Mesendoderm (in vitro differentiated cells): Measurements from ENCODE around the gene KRTAP3-1.

Experiments
- DNase-seq: peaks from one replicate; pipeline ENCODE4 v3.0.0; 2013
- H2AK5ac ChIP-seq: 2 replicates; pipeline ENCODE4 v1.6.1; 2013; ENCODE audit warnings: low read length, inconsistent platforms
- H2BK120ac ChIP-seq: 2 replicates; pipeline ENCODE4 v1.6.1; 2013; ENCODE audit warnings: low read depth, mild to moderate bottlenecking, low read length, moderate library complexity, mixed read lengths
- H2BK15ac ChIP-seq: replicated peaks from 2 replicates; pipeline ENCODE4 v1.6.1; 2013; ENCODE audit warnings: low read depth, mild to moderate bottlenecking, moderate library complexity
- H2BK5ac ChIP-seq: 2 replicates; pipeline ENCODE4 v1.6.1; 2013; ENCODE audit warnings: low read length, inconsistent platforms
- H3K18ac ChIP-seq: 2 replicates; pipeline ENCODE4 v1.6.1; 2013; ENCODE audit warnings: mild to moderate bottlenecking, low read length, mixed read lengths
- H3K23ac ChIP-seq: one replicate; pipeline ENCODE4 v1.6.1; 2013; ENCODE audit warnings: low read length
- H3K27ac ChIP-seq: 2 replicates; pipeline ENCODE4 v1.5.1; 2013; ENCODE audit warnings: low read depth, mild to moderate bottlenecking, inconsistent platforms, low read length, moderate library complexity
- H3K27me3 ChIP-seq: 2 replicates; pipeline ENCODE4 v1.6.1; 2013; ENCODE audit warnings: low read length, control low read depth, mild to moderate bottlenecking, inconsistent platforms; ENCODE audit not compliant: insufficient read depth, poor library complexity
- H3K36me3 ChIP-seq: 2 replicates; pipeline ENCODE4 v1.6.1; 2013; ENCODE audit warnings: low read length, inconsistent platforms; ENCODE audit not compliant: control insufficient read depth, insufficient read depth
- H3K4ac ChIP-seq: one replicate; pipeline ENCODE4 v1.6.1; 2013; ENCODE audit warnings: low read depth, mild to moderate bottlenecking, low read length, moderate library complexity
- H3K4me1 ChIP-seq: 2 replicates; pipeline ENCODE4 v1.6.1; 2013; ENCODE audit warnings: low read depth, low read length, inconsistent platforms; ENCODE audit not compliant: control insufficient read depth
- H3K4me2 ChIP-seq: 2 replicates; pipeline ENCODE4 v1.6.1; 2013; ENCODE audit warnings: low read length
- H3K4me3 ChIP-seq: 2 replicates; pipeline ENCODE4 v1.5.1; 2013; ENCODE audit warnings: mild to moderate bottlenecking, low read length
- H3K56ac ChIP-seq: one replicate; pipeline ENCODE4 v1.6.1; 2013; ENCODE audit warnings: low read length
- H3K79me1 ChIP-seq: 2 replicates; pipeline ENCODE4 v1.6.1; 2013; ENCODE audit warnings: low read length, inconsistent platforms
- H3K79me2 ChIP-seq: 2 replicates; pipeline ENCODE4 v1.6.1; 2013; ENCODE audit warnings: mild to moderate bottlenecking, low read length; ENCODE audit not compliant: control insufficient read depth, insufficient read depth
- H3K9ac ChIP-seq: 2 replicates; pipeline ENCODE4 v1.6.1; 2013; ENCODE audit warnings: low read length, inconsistent platforms
- H4K5ac ChIP-seq: one replicate; pipeline ENCODE4 v1.6.1; 2013; ENCODE audit warnings: low read length
- H4K8ac ChIP-seq: one replicate; pipeline ENCODE4 v1.6.1; 2013; ENCODE audit warnings: low read depth, mild to moderate bottlenecking, control low read depth, low read length, moderate library complexity
- WGBS: extraction: QIAGEN DNeasy Blood & Tissue Kit; methylation state at CpG from one replicate; pipeline ENCODE4 v1.1.7; 2013; ENCODE audit warnings: low lambda C conversion rate, missing lambda C conversion rate; ENCODE audit not compliant: insufficient coverage; ENCODE audit errors: extremely low coverage; 5-methylcytosine and 5-hydroxymethylcytosine counted together

Gene KRTAP3-1

GRCh38 chr17:41013181-41013580 is 4.3 kb upstream of the KRTAP3-1 start:
- DNase-seq = peak; percentile 7
- H3K4ac ChIP-seq = no peak overlapping the region

GRCh38 chr17:41012326-41013120 is 3.6 kb upstream of the KRTAP3-1 start:
- no peak overlapping the region for H2AK5ac ChIP-seq
- H3K9ac ChIP-seq = no peak overlapping the region
- no peak overlapping the region for H2BK120ac ChIP-seq
- no peak overlapping the region for H2BK15ac ChIP-seq
- no peaks in the 10 kb centered on the region for H3K79me1 ChIP-seq
- H3K56ac ChIP-seq = no peak overlapping the region
- no peak overlapping the region for H3K18ac ChIP-seq
- DNase-seq = no peak
- no peaks in the 10 kb centered on the region for H3K79me2 ChIP-seq
- H3K4me3 ChIP-seq = no peak overlapping the region
- no peak overlapping the region for H3K23ac ChIP-seq
- no peak overlapping the region for H4K5ac ChIP-seq
- WGBS = no CpG with 5 or more reads among the region's 6 CpGs
- H3K4me2 ChIP-seq = no peak overlapping the region
- H4K8ac ChIP-seq = no peak overlapping the region
- no peak overlapping the region for H3K4ac ChIP-seq
- H2BK5ac ChIP-seq = no peak overlapping the region
- no peaks in the 10 kb centered on the region for H3K27me3 ChIP-seq
- no peaks in the 10 kb centered on the region for H3K36me3 ChIP-seq
- H3K4me1 ChIP-seq = no peaks in the 10 kb centered on the region
- H3K27ac ChIP-seq = no peak overlapping the region

More at GRCh38 chr17:41013181-41013580, 4.3 kb upstream of the KRTAP3-1 start:
- Histone ChIP-seq H2BK5ac (no peak overlapping the region), H3K18ac (no peak overlapping the region), H3K4me1 (no peaks in the 10 kb centered on the region), H2BK15ac (no peak overlapping the region), H3K27ac (no peak overlapping the region), H3K79me1 (no peaks in the 10 kb centered on the region), H4K8ac (no peak overlapping the region), H3K36me3 (no peaks in the 10 kb centered on the region), H2AK5ac (no peak overlapping the region), H2BK120ac (no peak overlapping the region), H3K79me2 (no peaks in the 10 kb centered on the region), H3K9ac (no peak overlapping the region), H3K4me2 (no peak overlapping the region), H4K5ac (no peak overlapping the region), H3K27me3 (no peaks in the 10 kb centered on the region), H3K56ac (no peak overlapping the region), H3K4me3 (no peak overlapping the region), H3K23ac (no peak overlapping the region)
- WGBS = no CpG with 5 or more reads among the region's 3 CpGs

DNA sequence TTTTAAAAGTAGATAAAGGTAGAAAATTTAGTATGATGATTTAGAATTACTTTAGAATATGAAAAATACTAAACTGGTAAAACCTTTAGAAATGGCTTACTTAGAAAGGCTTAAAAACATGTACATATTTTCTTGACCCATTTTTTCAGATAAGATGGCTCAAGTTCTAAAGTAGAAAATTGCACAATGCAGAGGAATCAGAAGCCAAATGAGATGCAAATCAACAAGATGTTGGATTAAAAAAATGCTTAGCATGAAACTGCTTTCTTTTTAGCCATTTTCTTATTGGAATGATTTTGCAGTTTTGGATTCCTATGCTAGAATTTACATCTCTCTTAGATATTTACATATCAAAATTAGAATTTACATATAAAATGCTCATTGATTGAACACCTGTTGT is 1.5 kb upstream of the KRTAP3-1 start:
- Histone ChIP-seq H3K9ac (no peak overlapping the region), H3K18ac (no peak overlapping the region), H3K79me2 (no peaks in the 10 kb centered on the region), H3K27ac (no peak overlapping the region), H2BK5ac (no peak overlapping the region), H3K36me3 (no peaks in the 10 kb centered on the region), H4K5ac (no peak overlapping the region), H3K56ac (no peak overlapping the region), H2AK5ac (no peak overlapping the region), H3K4me2 (no peak overlapping the region), H3K4ac (no peak overlapping the region), H2BK15ac (no peak overlapping the region), H4K8ac (no peak overlapping the region), H3K79me1 (no peaks in the 10 kb centered on the region), H3K4me1 (no peaks in the 10 kb centered on the region), H3K27me3 (no peaks in the 10 kb centered on the region), H3K4me3 (no peak overlapping the region), H3K23ac (no peak overlapping the region), H2BK120ac (no peak overlapping the region)
- no peak for DNase-seq

DNA sequence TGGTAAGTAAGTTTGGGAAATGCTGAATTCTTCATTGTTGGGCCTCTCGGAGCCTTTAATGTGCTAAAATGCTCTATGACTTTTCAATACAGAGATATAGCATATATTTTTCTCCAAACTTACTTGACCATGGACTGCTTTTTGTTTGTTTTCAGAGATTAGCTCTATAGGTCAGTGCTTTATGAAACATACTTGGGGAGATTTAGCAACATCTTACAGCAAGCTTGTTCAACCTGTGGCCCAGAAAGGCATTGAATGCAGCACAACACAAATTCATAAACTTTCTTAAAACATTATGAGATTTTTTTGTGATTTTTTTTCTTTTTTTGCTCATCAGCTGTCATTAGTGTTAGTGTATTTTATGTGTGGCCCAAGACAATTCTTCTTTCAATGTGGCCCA is 1.0 kb upstream of the KRTAP3-1 start:
- Histone ChIP-seq H3K4me2 (no peak overlapping the region), H3K27ac (no peak overlapping the region), H3K56ac (no peak overlapping the region)

DNA sequence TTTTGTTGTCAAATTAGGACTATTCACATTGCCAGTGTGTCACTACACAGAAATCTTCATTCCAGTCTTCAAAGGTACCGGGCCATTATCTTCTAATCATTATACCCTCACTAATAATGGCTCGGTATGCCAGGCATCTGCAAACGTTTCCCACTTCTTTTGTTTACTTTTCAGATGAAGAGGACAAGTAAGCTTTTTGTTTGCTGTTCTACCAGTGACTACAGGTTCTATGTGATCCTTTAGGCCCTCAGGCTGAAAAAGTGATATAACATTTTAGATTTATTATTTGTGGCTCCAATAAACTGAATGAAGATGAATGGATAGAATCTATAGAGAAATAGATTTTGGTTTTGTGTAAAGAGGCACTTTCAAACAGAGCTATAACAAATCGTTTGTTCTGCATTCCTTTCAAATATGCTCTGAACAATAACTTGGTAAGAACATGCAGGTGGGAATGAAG is 403 bp upstream of the KRTAP3-1 start:
- DNase-seq = peak; percentile 67
- whole genome bisulfite sequencing = no CpG with 5 or more reads among the region's 4 CpGs

More for the DNA sequence above, 1.0 kb upstream of the KRTAP3-1 start:
- H3K4me1 ChIP-seq = no peaks in the 10 kb centered on the region
- no peaks in the 10 kb centered on the region for H3K36me3 ChIP-seq
- H4K5ac ChIP-seq = no peak overlapping the region
- no peak overlapping the region for H3K9ac ChIP-seq
- no CpG with 5 or more reads among the region's 1 CpG for WGBS
- no peaks in the 10 kb centered on the region for H3K79me2 ChIP-seq
- H3K27me3 ChIP-seq = no peaks in the 10 kb centered on the region
- H4K8ac ChIP-seq = no peak overlapping the region
- no peak for DNase-seq
- no peak overlapping the region for H3K23ac ChIP-seq
- H2AK5ac ChIP-seq = no peak overlapping the region
- no peak overlapping the region for H3K4me3 ChIP-seq
- no peak overlapping the region for H2BK5ac ChIP-seq
- H3K4ac ChIP-seq = no peak overlapping the region
- H2BK120ac ChIP-seq = no peak overlapping the region
- no peaks in the 10 kb centered on the region for H3K79me1 ChIP-seq
- H2BK15ac ChIP-seq = no peak overlapping the region
- H3K18ac ChIP-seq = no peak overlapping the region

GRCh38 chr17:41004397-41004796 is 4.5 kb downstream of the KRTAP3-1 start:
- H3K23ac ChIP-seq = no peak overlapping the region
- no peak overlapping the region for H2BK15ac ChIP-seq
- H2BK120ac ChIP-seq = no peak overlapping the region
- no CpG with 5 or more reads among the region's 3 CpGs for WGBS
- no peaks in the 10 kb centered on the region for H3K36me3 ChIP-seq
- H3K79me2 ChIP-seq = no peaks in the 10 kb centered on the region
- no peak overlapping the region for H3K4me3 ChIP-seq
- H3K27ac ChIP-seq = no peak overlapping the region
- no peaks in the 10 kb centered on the region for H3K79me1 ChIP-seq
- H2BK5ac ChIP-seq = no peak overlapping the region
- H3K27me3 ChIP-seq = no peaks in the 10 kb centered on the region
- H3K4me2 ChIP-seq = no peak overlapping the region
- H4K5ac ChIP-seq = no peak overlapping the region
- no peak overlapping the region for H3K18ac ChIP-seq
- no peak overlapping the region for H2AK5ac ChIP-seq
- no peak for DNase-seq
- H4K8ac ChIP-seq = no peak overlapping the region
- H3K56ac ChIP-seq = no peak overlapping the region
- H3K4ac ChIP-seq = no peak overlapping the region
- H3K4me1 ChIP-seq = no peaks in the 10 kb centered on the region
- no peak overlapping the region for H3K9ac ChIP-seq

More for the DNA sequence above, 403 bp upstream of the KRTAP3-1 start:
- Histone ChIP-seq H3K56ac (no peak overlapping the region), H2BK120ac (no peak overlapping the region), H2AK5ac (no peak overlapping the region), H4K5ac (no peak overlapping the region), H2BK15ac (no peak overlapping the region), H3K4me1 (no peaks in the 10 kb centered on the region), H3K4me3 (no peak overlapping the region), H4K8ac (no peak overlapping the region), H3K79me1 (no peaks in the 10 kb centered on the region), H3K79me2 (no peaks in the 10 kb centered on the region), H3K18ac (no peak overlapping the region), H3K27me3 (no peaks in the 10 kb centered on the region), H3K4me2 (no peak overlapping the region), H3K23ac (no peak overlapping the region), H3K9ac (no peak overlapping the region), H3K27ac (no peak overlapping the region), H3K36me3 (no peaks in the 10 kb centered on the region), H3K4ac (no peak overlapping the region), H2BK5ac (no peak overlapping the region)
